HG03378 (cell line): ENCODE measurements around the gene MAPKAPK3.

Experiments used
- ATAC-seq: cut with Tn5 transposase; IDR thresholded peaks from one replicate; pipeline ENCODE4 v1.9.1; 2021; ENCODE audit warnings: mild to moderate bottlenecking, moderate library complexity; ENCODE audit not compliant: unreplicated experiment

MAPKAPK3 gene

GRCh38 chr3:50587373-50587772 is 29.6 kb upstream of the MAPKAPK3 start:
- no peak for ATAC-seq

- ATAC-seq: peak; percentile 31
Measured at GRCh38 chr3:50587806-50588758, 28.9 kb upstream of the MAPKAPK3 start.

GRCh38 chr3:50588759-50589433 is 28.1 kb upstream of the MAPKAPK3 start:
- ATAC-seq: no peak

GRCh38 chr3:50591196-50591741 is 25.7 kb upstream of the MAPKAPK3 start:
- ATAC-seq: no peak

- no peak for ATAC-seq
Measured at GRCh38 chr3:50592568-50592967, 24.4 kb upstream of the MAPKAPK3 start.

GRCh38 chr3:50594253-50594785 is 22.6 kb upstream of the MAPKAPK3 start:
- ATAC-seq: no peak

- ATAC-seq: no peak
Measured at GRCh38 chr3:50599115-50599715, 17.7 kb upstream of the MAPKAPK3 start.

GRCh38 chr3:50599716-50600118 is 17.2 kb upstream of the MAPKAPK3 start:
- ATAC-seq: no peak

GRCh38 chr3:50600141-50600753 is 16.7 kb upstream of the MAPKAPK3 start:
- no peak for ATAC-seq

GRCh38 chr3:50600841-50601591 is 15.9 kb upstream of the MAPKAPK3 start:
- ATAC-seq: peak; percentile 62

- ATAC-seq: no peak
Measured at GRCh38 chr3:50602595-50603191, 14.3 kb upstream of the MAPKAPK3 start.

- ATAC-seq: no peak
Measured at GRCh38 chr3:50603261-50604109, 13.5 kb upstream of the MAPKAPK3 start.

GRCh38 chr3:50604110-50604621 is 12.8 kb upstream of the MAPKAPK3 start:
- ATAC-seq: no peak

- no peak for ATAC-seq
Measured at GRCh38 chr3:50604628-50605588, 12.0 kb upstream of the MAPKAPK3 start.

- no peak for ATAC-seq
Measured at GRCh38 chr3:50605901-50606326, 11.0 kb upstream of the MAPKAPK3 start.

- no peak for ATAC-seq
Measured at GRCh38 chr3:50606596-50606995, 10.4 kb upstream of the MAPKAPK3 start.
